ENCODE measurements around the gene CC2D1A.

DNA sequence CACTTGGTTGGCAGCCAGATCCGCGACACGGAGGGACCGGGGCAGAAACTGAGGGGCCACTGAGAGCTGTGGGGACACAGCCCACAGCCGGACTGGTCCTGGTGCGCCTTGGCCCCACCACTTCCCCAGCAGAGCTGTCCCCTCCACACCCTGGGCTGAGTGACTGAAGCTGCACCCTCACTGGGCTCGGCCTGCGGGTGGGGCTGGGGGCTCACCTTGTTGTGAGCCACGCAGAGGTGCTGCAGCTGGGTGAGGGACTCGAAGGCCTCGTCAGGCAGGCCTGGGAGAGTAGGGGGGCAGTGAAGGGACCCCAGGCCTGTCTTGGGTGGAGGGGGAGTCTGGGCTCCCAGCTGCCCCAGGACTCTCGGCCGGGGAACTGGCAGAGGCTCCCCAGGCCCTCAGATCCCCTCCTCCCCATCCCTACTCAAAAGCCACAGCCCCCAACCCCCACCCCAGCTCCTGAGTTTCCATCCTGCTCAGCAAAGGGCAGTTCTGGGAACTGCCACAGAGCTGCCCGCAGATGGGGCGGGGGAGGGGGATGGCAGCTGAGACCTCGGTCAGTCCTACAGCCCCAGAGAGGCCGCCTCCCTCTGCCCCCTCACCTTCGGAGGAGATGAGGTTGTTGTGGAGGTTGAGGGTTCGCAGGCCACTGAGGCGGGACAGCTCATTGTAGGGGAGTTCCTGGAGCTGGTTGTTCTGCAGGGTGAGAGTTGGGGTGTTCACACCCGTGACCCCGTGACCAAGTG, 29.9 kb downstream of the CC2D1A start:
- TF ChIP-seq, protein P1, sequence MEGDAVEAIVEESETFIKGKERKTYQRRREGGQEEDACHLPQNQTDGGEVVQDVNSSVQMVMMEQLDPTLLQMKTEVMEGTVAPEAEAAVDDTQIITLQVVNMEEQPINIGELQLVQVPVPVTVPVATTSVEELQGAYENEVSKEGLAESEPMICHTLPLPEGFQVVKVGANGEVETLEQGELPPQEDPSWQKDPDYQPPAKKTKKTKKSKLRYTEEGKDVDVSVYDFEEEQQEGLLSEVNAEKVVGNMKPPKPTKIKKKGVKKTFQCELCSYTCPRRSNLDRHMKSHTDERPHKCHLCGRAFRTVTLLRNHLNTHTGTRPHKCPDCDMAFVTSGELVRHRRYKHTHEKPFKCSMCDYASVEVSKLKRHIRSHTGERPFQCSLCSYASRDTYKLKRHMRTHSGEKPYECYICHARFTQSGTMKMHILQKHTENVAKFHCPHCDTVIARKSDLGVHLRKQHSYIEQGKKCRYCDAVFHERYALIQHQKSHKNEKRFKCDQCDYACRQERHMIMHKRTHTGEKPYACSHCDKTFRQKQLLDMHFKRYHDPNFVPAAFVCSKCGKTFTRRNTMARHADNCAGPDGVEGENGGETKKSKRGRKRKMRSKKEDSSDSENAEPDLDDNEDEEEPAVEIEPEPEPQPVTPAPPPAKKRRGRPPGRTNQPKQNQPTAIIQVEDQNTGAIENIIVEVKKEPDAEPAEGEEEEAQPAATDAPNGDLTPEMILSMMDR (IDR thresholded peaks at IDR 0.05) = no peak
- TF ChIP-seq POLR2A (IDR thresholded peaks at IDR 0.05) (no peak), EP300 (IDR thresholded peaks at IDR 0.05) (no peak)

Data from tibial nerve (tissue), 4 donors.